Osteocyte (in vitro differentiated cells): ENCODE results near the gene SH3PXD2A. TPM values are rescaled to one million over a fixed set of nuclear protein-coding genes. Genes with fewer than 3 reads are reported as not detected.

Experiments used
- DNase-seq: peaks from one replicate; pipeline ENCODE4 v3.0.0; 2021; ENCODE audit warnings: mixed read lengths; ENCODE audit not compliant: unreplicated experiment; ENCODE audit errors: extremely low spot score
- H3K27ac Mint-ChIP-seq: one replicate; pipeline ENCODE4 v1.8.0; 2021; ENCODE audit warnings: mild to moderate bottlenecking, mixed read lengths; ENCODE audit not compliant: unreplicated experiment
- H3K27me3 Mint-ChIP-seq: one replicate; pipeline ENCODE4 v1.8.0; 2021; ENCODE audit warnings: mixed read lengths; ENCODE audit not compliant: unreplicated experiment
- H3K36me3 Mint-ChIP-seq: one replicate; pipeline ENCODE4 v1.8.0; 2021; ENCODE audit warnings: mixed read lengths; ENCODE audit not compliant: unreplicated experiment
- H3K4me1 Mint-ChIP-seq: one replicate; pipeline ENCODE4 v1.8.0; 2021; ENCODE audit warnings: mixed read lengths; ENCODE audit not compliant: unreplicated experiment
- H3K4me3 Mint-ChIP-seq: one replicate; pipeline ENCODE4 v1.8.0; 2021; ENCODE audit warnings: mild to moderate bottlenecking, moderate library complexity, mixed read lengths; ENCODE audit not compliant: unreplicated experiment
- H3K9me3 Mint-ChIP-seq: one replicate; pipeline ENCODE4 v1.8.0; 2021; ENCODE audit warnings: mixed read lengths; ENCODE audit not compliant: unreplicated experiment
- total RNA-seq: library from RNA; stranded (reverse); gene quantifications from 2 replicates; pipeline ENCODE4 v1.2.1, GENCODE V29; 2021
- TF ChIP-seq, protein P1 (sequence below): fragments of 200-600 bp; sonication (generic); IDR thresholded peaks from 2 replicates; pipeline ENCODE4 v1.5.0; 2021; ENCODE audit warnings: antibody characterized with exemption, mild to moderate bottlenecking, moderate library complexity

Gene SH3PXD2A
- total RNA-seq, 1 donor from 2014 or later: 43.0 TPM

DNA sequence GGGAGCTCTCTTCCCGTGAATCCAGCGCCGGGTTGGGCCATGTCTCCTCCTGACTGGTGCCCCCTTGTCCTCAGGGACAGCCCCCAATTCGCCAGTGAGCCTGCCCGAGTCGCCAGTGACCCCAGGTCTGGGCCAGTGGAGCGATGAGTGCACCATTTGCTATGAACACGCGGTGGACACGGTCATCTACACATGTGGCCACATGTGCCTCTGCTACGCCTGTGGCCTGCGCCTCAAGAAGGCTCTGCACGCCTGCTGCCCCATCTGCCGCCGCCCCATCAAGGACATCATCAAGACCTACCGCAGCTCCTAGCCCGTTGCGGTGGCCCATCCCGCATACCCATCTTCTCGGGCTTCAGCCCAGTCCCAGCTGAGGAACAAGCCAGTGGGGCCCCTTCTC lies 265.3 kb downstream of the SH3PXD2A start:
- TF ChIP-seq, protein P1, sequence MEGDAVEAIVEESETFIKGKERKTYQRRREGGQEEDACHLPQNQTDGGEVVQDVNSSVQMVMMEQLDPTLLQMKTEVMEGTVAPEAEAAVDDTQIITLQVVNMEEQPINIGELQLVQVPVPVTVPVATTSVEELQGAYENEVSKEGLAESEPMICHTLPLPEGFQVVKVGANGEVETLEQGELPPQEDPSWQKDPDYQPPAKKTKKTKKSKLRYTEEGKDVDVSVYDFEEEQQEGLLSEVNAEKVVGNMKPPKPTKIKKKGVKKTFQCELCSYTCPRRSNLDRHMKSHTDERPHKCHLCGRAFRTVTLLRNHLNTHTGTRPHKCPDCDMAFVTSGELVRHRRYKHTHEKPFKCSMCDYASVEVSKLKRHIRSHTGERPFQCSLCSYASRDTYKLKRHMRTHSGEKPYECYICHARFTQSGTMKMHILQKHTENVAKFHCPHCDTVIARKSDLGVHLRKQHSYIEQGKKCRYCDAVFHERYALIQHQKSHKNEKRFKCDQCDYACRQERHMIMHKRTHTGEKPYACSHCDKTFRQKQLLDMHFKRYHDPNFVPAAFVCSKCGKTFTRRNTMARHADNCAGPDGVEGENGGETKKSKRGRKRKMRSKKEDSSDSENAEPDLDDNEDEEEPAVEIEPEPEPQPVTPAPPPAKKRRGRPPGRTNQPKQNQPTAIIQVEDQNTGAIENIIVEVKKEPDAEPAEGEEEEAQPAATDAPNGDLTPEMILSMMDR: no peak
- no peak overlapping the region for H3K4me3 Mint-ChIP-seq
- peaks cover 4% of the 10 kb centered on the region for H3K36me3 Mint-ChIP-seq
- H3K27ac Mint-ChIP-seq: no peak overlapping the region
- DNase-seq: no peak
- no peaks in the 10 kb centered on the region for H3K9me3 Mint-ChIP-seq
- peaks cover 1% of the 10 kb centered on the region for H3K4me1 Mint-ChIP-seq
- peaks cover 6% of the 10 kb centered on the region for H3K27me3 Mint-ChIP-seq

DNA sequence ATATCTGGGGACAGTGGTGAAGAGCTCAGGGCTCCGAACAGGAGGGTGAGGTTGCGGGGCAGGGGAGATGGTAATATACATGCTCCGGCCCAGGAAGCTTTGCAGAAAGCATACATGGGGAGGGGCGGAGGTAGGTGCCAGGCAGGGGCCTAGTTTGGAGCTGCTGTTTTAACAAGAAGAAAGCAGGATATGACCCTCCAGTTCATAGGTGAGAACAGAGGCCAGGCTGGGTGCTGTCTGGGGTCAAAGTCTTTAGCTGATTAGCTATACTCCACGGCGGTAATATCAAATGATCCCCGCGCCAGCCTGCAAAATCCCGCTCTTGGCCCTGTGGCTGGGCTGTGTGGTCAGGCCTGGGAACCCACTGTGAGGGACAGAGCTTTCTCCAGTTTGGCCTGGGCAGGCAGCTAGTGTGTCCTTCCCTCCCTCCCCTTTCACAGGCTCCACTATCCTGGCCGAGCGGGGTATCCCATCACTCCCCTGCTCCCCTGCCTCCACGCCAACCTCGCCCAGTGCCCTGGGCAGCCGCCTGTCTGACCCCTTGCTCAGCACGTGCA lies 266.2 kb downstream of the SH3PXD2A start:
- Mint-ChIP-seq H3K9me3 (no peaks in the 10 kb centered on the region), H3K27ac (no peak overlapping the region), H3K36me3 (peaks cover 4% of the 10 kb centered on the region), H3K27me3 (peaks cover 6% of the 10 kb centered on the region), H3K4me1 (peaks cover 1% of the 10 kb centered on the region), H3K4me3 (no peak overlapping the region)
- DNase-seq: no peak
- TF ChIP-seq, protein P1: no peak

DNA sequence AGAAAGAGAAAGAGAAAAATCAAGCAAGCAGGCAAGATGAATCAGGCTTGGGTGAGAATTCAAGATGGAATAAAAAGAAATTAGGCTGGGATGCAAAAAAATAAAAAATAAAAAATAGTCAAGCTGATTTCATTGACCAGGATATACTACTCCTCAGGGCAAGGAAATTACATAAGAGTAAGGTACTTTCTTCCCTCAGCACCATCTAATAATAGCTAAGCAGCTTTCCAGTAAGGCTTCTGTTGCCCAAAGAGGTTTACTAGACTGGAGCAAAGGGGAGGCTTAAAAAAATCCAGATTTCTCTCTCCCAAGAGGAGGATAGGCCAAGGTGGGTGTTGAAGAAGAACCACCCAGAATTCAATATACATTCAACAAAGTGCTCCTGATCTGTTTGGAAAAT lies 268.3 kb downstream of the SH3PXD2A start:
- Mint-ChIP-seq H3K4me3 (no peak overlapping the region), H3K27ac (no peak overlapping the region), H3K27me3 (peaks cover 6% of the 10 kb centered on the region), H3K36me3 (peaks cover 4% of the 10 kb centered on the region), H3K9me3 (no peaks in the 10 kb centered on the region), H3K4me1 (peaks cover 2% of the 10 kb centered on the region)
- TF ChIP-seq, protein P1: no peak
- DNase-seq: no peak

DNA sequence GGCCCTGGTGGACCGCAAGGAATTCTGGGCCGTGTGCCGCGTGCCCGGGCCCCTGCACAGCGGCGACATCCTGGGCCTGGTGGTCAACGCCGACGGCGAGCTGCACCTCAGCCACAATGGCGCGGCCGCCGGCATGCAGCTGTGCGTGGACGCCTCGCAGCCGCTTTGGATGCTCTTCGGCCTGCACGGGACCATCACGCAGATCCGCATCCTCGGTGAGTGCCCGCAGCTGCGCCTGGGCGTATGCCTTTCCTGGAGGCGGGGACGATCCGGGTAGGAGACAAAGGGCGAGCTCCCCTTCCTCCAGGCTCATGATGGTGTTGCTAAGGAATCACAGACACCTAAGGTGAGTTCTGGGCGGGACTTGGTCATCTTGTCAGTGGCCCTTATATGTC lies 270.4 kb downstream of the SH3PXD2A start:
- Mint-ChIP-seq H3K36me3 (peaks cover 4% of the 10 kb centered on the region), H3K4me1 (peaks cover 11% of the 10 kb centered on the region), H3K9me3 (no peaks in the 10 kb centered on the region), H3K27ac (no peak overlapping the region), H3K27me3 (peaks cover 8% of the 10 kb centered on the region), H3K4me3 (no peak overlapping the region)
- no peak for DNase-seq
- TF ChIP-seq, protein P1: no peak

DNA sequence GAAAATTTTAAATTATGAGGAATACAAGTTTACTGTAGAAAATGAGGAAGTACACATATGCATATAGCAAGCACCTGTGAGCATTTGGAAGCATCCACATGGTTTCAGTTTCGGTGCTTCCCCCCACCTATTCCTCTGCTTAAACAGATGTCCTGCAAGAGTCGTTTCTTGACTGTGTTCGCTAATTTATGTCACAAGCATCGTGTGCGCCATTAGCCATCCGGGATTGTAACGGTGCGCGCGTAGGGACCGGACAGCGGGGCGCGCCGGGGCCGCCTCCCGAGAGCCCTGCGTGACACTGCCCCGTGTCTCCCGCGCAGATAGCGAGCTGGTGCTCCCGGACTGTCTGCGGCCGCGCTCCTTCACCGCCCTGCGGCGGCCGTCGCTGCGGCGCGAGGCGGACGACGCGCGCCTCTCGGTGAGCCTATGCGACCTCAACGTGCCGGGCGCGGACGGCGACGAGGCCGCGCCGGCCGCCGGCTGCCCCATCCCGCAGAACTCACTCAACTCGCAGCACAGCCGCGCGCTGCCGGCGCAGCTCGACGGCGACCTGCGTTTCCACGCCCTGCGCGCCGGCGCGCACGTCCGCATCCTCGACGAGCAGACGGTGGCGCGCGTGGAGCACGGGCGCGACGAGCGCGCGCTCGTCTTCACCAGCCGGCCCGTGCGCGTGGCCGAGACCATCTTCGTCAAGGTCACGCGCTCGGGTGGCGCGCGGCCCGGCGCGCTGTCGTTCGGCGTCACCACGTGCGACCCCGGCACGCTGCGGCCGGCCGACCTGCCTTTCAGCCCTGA lies 271.0 kb downstream of the SH3PXD2A start:
- no peak for DNase-seq
- Mint-ChIP-seq H3K27me3 (peaks cover 8% of the 10 kb centered on the region), H3K36me3 (peaks cover 4% of the 10 kb centered on the region), H3K4me1 (peaks cover 13% of the 10 kb centered on the region), H3K9me3 (no peaks in the 10 kb centered on the region), H3K4me3 (no peak overlapping the region), H3K27ac (no peak overlapping the region)
- TF ChIP-seq, protein P1: no peak
